H1 (cell line): ENCODE data around the gene ADK. TPM values are rescaled to one million over a fixed set of nuclear protein-coding genes. Genes with fewer than 3 reads are reported as not detected.

Source experiments
- CTCF ChIA-PET: fragments of 300-600 bp; sonication (Branson Sonifier 250); formaldehyde crosslinking; loops from one replicate; lab custom pipeline; 2021; ENCODE audit not compliant: partially characterized antibody; lab: Charles Lee
- POLR2A ChIA-PET: fragments of 300-600 bp; sonication (Branson Sonifier 250); formaldehyde crosslinking; loops from one replicate; lab custom pipeline; 2021; ENCODE audit warnings: inconsistent platforms; ENCODE audit not compliant: partially characterized antibody; lab: Charles Lee
- DNase-seq, 2 experiments: peaks; one replicate each; pipeline versions ENCODE4 v3.0.0 to v3.0.0-alpha.2; 2010 to 2022; ENCODE audit warnings: low spot score in 2 of 2, low read depth in 1 of 2, mixed read lengths in 1 of 2
- FAIRE-seq: peaks from 2 replicates; lab custom pipeline; 2011; peaks lifted over from hg19 to GRCh38; lab: Jason Lieb, UNC
- H2AFZ ChIP-seq: 2 replicates; pipeline ENCODE4 v1.8.1; 2012; ENCODE audit warnings: low read length, inconsistent platforms
- H2AK5ac ChIP-seq: 2 replicates; pipeline ENCODE4 v1.6.1; 2013; ENCODE audit warnings: low read depth, low read length
- H2BK120ac ChIP-seq: replicated peaks from 2 replicates; pipeline ENCODE3; 2013; ENCODE audit warnings: low read depth, low read length, inconsistent platforms
- H2BK12ac ChIP-seq: 2 replicates; pipeline ENCODE4 v1.6.1; 2013; ENCODE audit warnings: low read depth, low read length
- H2BK15ac ChIP-seq: 2 replicates; pipeline ENCODE4 v1.6.1; 2013; ENCODE audit warnings: low read length
- H2BK20ac ChIP-seq: 2 replicates; pipeline ENCODE4 v1.6.1; 2013; ENCODE audit warnings: low read length
- H2BK5ac ChIP-seq: 2 replicates; pipeline ENCODE4 v1.6.1; 2013; ENCODE audit warnings: low read depth, low read length
- H3K14ac ChIP-seq: 2 replicates; pipeline ENCODE4 v1.6.1; 2013; ENCODE audit warnings: inconsistent platforms; ENCODE audit not compliant: insufficient read length
- H3K18ac ChIP-seq: 2 replicates; pipeline ENCODE4 v1.6.1; 2013; ENCODE audit warnings: low read length; ENCODE audit errors: extremely low read depth
- H3K23ac ChIP-seq: 2 replicates; pipeline ENCODE4 v1.6.1; 2013; ENCODE audit warnings: inconsistent platforms; ENCODE audit not compliant: insufficient read length
- H3K23me2 ChIP-seq: 2 replicates; pipeline ENCODE4 v1.6.1; 2013; ENCODE audit warnings: low read depth, low read length
- H3K27ac ChIP-seq: 2 replicates; pipeline ENCODE4 v1.6.1; 2011; ENCODE audit warnings: low read depth, low read length, inconsistent platforms
- H3K27me3 ChIP-seq, 4 experiments: replicated peaks in 1 of 4; 1 replicate in 1 of 4; 2 replicates in 3 of 4; pipeline versions ENCODE4 v1.6.1 to v1.8.1; 2011 to 2013; ENCODE audit warnings: low read length in 3 of 4, mild to moderate bottlenecking in 3 of 4, inconsistent platforms in 2 of 4, mixed read lengths in 2 of 4, moderate library complexity in 1 of 4; ENCODE audit not compliant: control insufficient read depth in 3 of 4, insufficient read depth in 3 of 4; ENCODE audit errors: extremely low read depth in 1 of 4
- H3K36me3 ChIP-seq, 4 experiments: 2 replicates each; pipeline versions ENCODE4 v1.6.1 to v1.8.1; 2011 to 2013; ENCODE audit warnings: mild to moderate bottlenecking in 4 of 4, low read length in 3 of 4, moderate library complexity in 2 of 4, control low read depth in 1 of 4, inconsistent platforms in 1 of 4; ENCODE audit not compliant: insufficient read depth in 4 of 4, control insufficient read depth in 2 of 4
- H3K4ac ChIP-seq: replicated peaks from 2 replicates; pipeline ENCODE3; 2013; ENCODE audit warnings: low read length, low read depth, mixed read lengths, inconsistent platforms; ENCODE audit not compliant: insufficient read length
- H3K4me1 ChIP-seq, 4 experiments: replicated peaks in 1 of 4; 1 replicate in 1 of 4; 2 replicates in 3 of 4; pipeline versions ENCODE4 v1.6.1 to v1.8.1; 2011 to 2013; ENCODE audit warnings: low read length in 3 of 4, inconsistent platforms in 2 of 4, mixed read lengths in 1 of 4; ENCODE audit not compliant: insufficient read depth in 4 of 4, control insufficient read depth in 3 of 4
- H3K4me2 ChIP-seq, 2 experiments: 2 replicates each; pipeline versions ENCODE4 v1.6.1 to v1.8.1; 2011 to 2013; ENCODE audit warnings: low read depth in 2 of 2, low read length in 2 of 2, control low read depth in 1 of 2, inconsistent platforms in 1 of 2, mild to moderate bottlenecking in 1 of 2; ENCODE audit not compliant: insufficient read depth in 1 of 2
- H3K4me3 ChIP-seq, 4 experiments: fragments of 200-600, 300-600 bp in 1 of 4; sonication (generic), shearing (Covaris generic), sonication (Bioruptor Twin) in 1 of 4; 2 replicates each; pipeline versions ENCODE4 v1.5.1 to v1.8.1; 2011 to 2016; ENCODE audit warnings: low read length in 4 of 4, low read depth in 3 of 4, control low read depth in 2 of 4, inconsistent platforms in 2 of 4, mild to moderate bottlenecking in 2 of 4, mixed read lengths in 1 of 4, moderate library complexity in 1 of 4; ENCODE audit not compliant: insufficient read depth in 2 of 4; ENCODE audit errors: extremely low read depth in 1 of 4
- H3K56ac ChIP-seq: replicated peaks from 2 replicates; pipeline ENCODE3; 2013; ENCODE audit warnings: low read depth, mild to moderate bottlenecking, mixed read lengths, low read length, inconsistent platforms; ENCODE audit not compliant: insufficient read length
- H3K79me1 ChIP-seq: 2 replicates; pipeline ENCODE4 v1.6.1; 2013; ENCODE audit warnings: low read depth, low read length, control low read depth
- H3K79me2 ChIP-seq, 2 experiments: 2 replicates each; pipeline versions ENCODE4 v1.6.1 to v1.8.1; 2012 to 2013; ENCODE audit warnings: low read length in 2 of 2, mild to moderate bottlenecking in 2 of 2, inconsistent platforms in 1 of 2; ENCODE audit not compliant: insufficient read depth in 2 of 2, control insufficient read depth in 1 of 2
- H3K9ac ChIP-seq, 4 experiments: replicated peaks in 1 of 4; 1 replicate in 1 of 4; 2 replicates in 3 of 4; pipeline versions ENCODE4 v1.6.1 to v1.8.1; 2011 to 2013; ENCODE audit warnings: low read depth in 3 of 4, low read length in 3 of 4, control low read depth in 2 of 4, mild to moderate bottlenecking in 2 of 4, moderate library complexity in 2 of 4, inconsistent platforms in 1 of 4; ENCODE audit errors: extremely low read depth in 1 of 4
- H3K9me3 ChIP-seq, 2 experiments: 2 replicates each; pipeline versions ENCODE4 v1.6.1 to v1.8.1; 2012 to 2013; ENCODE audit warnings: mild to moderate bottlenecking in 2 of 2, moderate library complexity in 2 of 2, control low read depth in 1 of 2, inconsistent platforms in 1 of 2, low read depth in 1 of 2, low read length in 1 of 2, mixed read lengths in 1 of 2; ENCODE audit not compliant: insufficient read depth in 2 of 2
- H4K20me1 ChIP-seq, 2 experiments: replicated peaks in 1 of 2; 2 replicates each; pipeline versions ENCODE3 to v1.8.1; 2011 to 2013; ENCODE audit warnings: inconsistent platforms in 2 of 2, low read length in 2 of 2, mild to moderate bottlenecking in 1 of 2; ENCODE audit not compliant: insufficient read depth in 2 of 2, control insufficient read depth in 1 of 2
- H4K5ac ChIP-seq: 2 replicates; pipeline ENCODE4 v1.6.1; 2013; ENCODE audit warnings: low read length, low read depth, mixed read lengths, inconsistent platforms; ENCODE audit not compliant: insufficient read length
- H4K8ac ChIP-seq: 2 replicates; pipeline ENCODE4 v1.8.0; 2013; ENCODE audit warnings: mild to moderate bottlenecking, moderate library complexity, low read length, inconsistent platforms; ENCODE audit not compliant: insufficient read depth; ENCODE audit errors: extremely low read depth
- H4K91ac ChIP-seq: replicated peaks from 2 replicates; pipeline ENCODE3; 2013; ENCODE audit warnings: low read length, mixed read lengths, inconsistent platforms; ENCODE audit not compliant: insufficient read length
- BCL11A ChIP-seq, 2 experiments: IDR thresholded peaks; one replicate each; pipeline ENCODE4 v1.6.1; 2011; ENCODE audit warnings: low read depth in 2 of 2, low read length in 2 of 2, mild to moderate bottlenecking in 2 of 2
- HDAC2 ChIP-seq, 2 experiments: fragments of 300-600 bp in 1 of 2; sonication (generic) in 1 of 2; IDR thresholded peaks; 2 replicates each; pipeline ENCODE4 v1.6.1; 2011 to 2012; ENCODE audit warnings: low read depth in 2 of 2, low read length in 2 of 2, mild to moderate bottlenecking in 2 of 2, moderate library complexity in 2 of 2, borderline replicate concordance in 1 of 2, inconsistent platforms in 1 of 2
- JUN ChIP-seq: IDR thresholded peaks from 2 replicates; pipeline ENCODE4 v1.6.1; 2011; ENCODE audit warnings: low read depth, mild to moderate bottlenecking, improper control_type of control experiment, low read length
- KDM5A ChIP-seq: fragments of 200-600 bp; IDR thresholded peaks from 2 replicates; pipeline ENCODE4 v1.7.1; 2012; ENCODE audit warnings: mild to moderate bottlenecking, low read length, inconsistent platforms, mixed read lengths
- POU5F1 ChIP-seq: IDR thresholded peaks from 2 replicates; pipeline ENCODE4 v1.6.1; 2011; ENCODE audit warnings: low read depth, mild to moderate bottlenecking, low read length, moderate library complexity
- TAF7 ChIP-seq: optimal IDR thresholded peaks from 2 replicates; pipeline ENCODE3; 2011; ENCODE audit warnings: low read depth, mild to moderate bottlenecking, inconsistent platforms, low read length, moderate library complexity, borderline replicate concordance
- USF2 ChIP-seq: IDR thresholded peaks from 2 replicates; pipeline ENCODE4 v1.6.1; 2011; ENCODE audit warnings: low read length, improper control_type of control experiment
- WGBS, 2 experiments: shearing (Covaris generic) in 1 of 2; methylation state at CpG; one replicate each; pipeline versions ENCODE4 v1.1.6 to v1.1.7; 2013 to 2015; ENCODE audit warnings: low lambda C conversion rate in 2 of 2, mixed read lengths in 2 of 2, inconsistent platforms in 1 of 2, low coverage in 1 of 2, missing lambda C conversion rate in 1 of 2; ENCODE audit not compliant: insufficient replicate concordance in 2 of 2, insufficient coverage in 1 of 2, insufficient read length in 1 of 2; ENCODE audit errors: extremely low coverage in 1 of 2, missing lambda C conversion rate in 1 of 2; 5-methylcytosine and 5-hydroxymethylcytosine counted together
- polyA plus RNA-seq, 7 experiments: library from polyadenylated mRNA; depleted of rRNA in 3 of 7; stranded (reverse) in 5 of 7; unstranded in 2 of 7; fragments of >200 nt in 5 of 7; fragments of 200-250 nt in 2 of 7; gene quantifications; 1 replicate in 5 of 7; 2 replicates in 1 of 7; 4 replicates in 1 of 7; pipeline versions ENCODE4 v1.2.1 to v1.2.3, GENCODE V29; 2011 to 2013; ENCODE audit warnings: missing spikeins in 2 of 7, mixed read lengths in 2 of 7
- total RNA-seq: library from RNA; stranded (reverse); fragmentation: NEBNext Ultra II Directional; extraction: Animal tissue kit (Norgen Biotek cat#: 25700); gene quantifications from 2 replicates; pipeline ENCODE4 v1.2.1, GENCODE V29; 2021

The ADK gene
- total and polyA plus RNA-seq, 2 of the 8 experiments (the other 6 are each of a cell fraction or from before 2014, with no cell fraction given) = 12.3 to 42.4 TPM

GRCh38 chr10:74194999-74195398 is 44.0 kb downstream of the ADK start:
- TF ChIP-seq POU5F1 (no peak), JUN (no peak), KDM5A (no peak), TAF7 (no peak), HDAC2 (IDR thresholded peaks at IDR 0.05; ENCODE audit: borderline replicate concordance in 1 of 2, low read depth in 2 of 2, low read length in 2 of 2) (no peak), BCL11A (IDR thresholded peaks at IDR 0.05; ENCODE audit: low read depth in 2 of 2, low read length in 2 of 2) (no peak), USF2 (no peak)
- ChIA-PET CTCF (no interaction called here), POLR2A (interaction anchor here (1.2 kb wide), 1 partner anchor 18 kb away, joined by 4 read pairs; no protein-coding TSS in a partner anchor)
- WGBS, 2 experiments = 93% methylated on average over 3 of the region's 3 CpGs; no CpG with 5 or more reads in 1 of the 2 experiments
- Histone ChIP-seq H4K91ac (no peak overlapping the region), H3K36me3 (no peaks in the 10 kb centered on the region), H2BK15ac (no peak overlapping the region), H3K4ac (no peak overlapping the region), H3K4me1 (peaks cover 0 to 3% (median 1%) of the 10 kb centered on the region in 4 experiments; a peak in 2 of 7 replicates), H3K9ac (no peak overlapping the region), H4K8ac (no peak overlapping the region), H3K23me2 (no peaks in the 10 kb centered on the region; the same call in none of the 2 replicates), H2AFZ (no peak overlapping the region), H3K23ac (no peak overlapping the region), H3K4me2 (no peak overlapping the region), H2AK5ac (no peak overlapping the region), H3K79me2 (peaks cover 0 to 67% of the 10 kb centered on the region in 2 experiments; a peak in 2 of 4 replicates), H3K27ac (no peak overlapping the region), H2BK20ac (no peak overlapping the region), H2BK12ac (no peak overlapping the region), H3K27me3 (no peaks in the 10 kb centered on the region), H3K56ac (no peak overlapping the region), H2BK5ac (no peak overlapping the region), H3K9me3 (no peaks in the 10 kb centered on the region), H2BK120ac (no peak overlapping the region), H3K18ac (no peak overlapping the region), H3K14ac (no peak overlapping the region), H3K4me3 (no peak overlapping the region), H4K20me1 (no peaks in the 10 kb centered on the region), H4K5ac (no peak overlapping the region), H3K79me1 (no peaks in the 10 kb centered on the region; the same call in 1 of the 2 replicates)
- no peak for DNase-seq
- FAIRE-seq = no peak
